Fibroblast of lung (primary cell): ENCODE results near the gene OR52H1.

Experiments
- EZH2 ChIP-seq: IDR thresholded peaks from 2 replicates; pipeline ENCODE4 v1.5.1; 2012; ENCODE audit warnings: low read length, control low read depth, mild to moderate bottlenecking; ENCODE audit errors: missing control alignments
- TF ChIP-seq, protein P1 (sequence below), 2 donors: IDR thresholded peaks in 1 of 2; conservative IDR thresholded peaks in 1 of 2; 1 replicate in 1 of 2; 2 replicates in 1 of 2; pipeline ENCODE4 v1.5.1; 2011 to 2012; ENCODE audit warnings: low read length in 2 of 2, control low read depth in 1 of 2, inconsistent platforms in 1 of 2, low read depth in 1 of 2, mild to moderate bottlenecking in 1 of 2

DNA sequence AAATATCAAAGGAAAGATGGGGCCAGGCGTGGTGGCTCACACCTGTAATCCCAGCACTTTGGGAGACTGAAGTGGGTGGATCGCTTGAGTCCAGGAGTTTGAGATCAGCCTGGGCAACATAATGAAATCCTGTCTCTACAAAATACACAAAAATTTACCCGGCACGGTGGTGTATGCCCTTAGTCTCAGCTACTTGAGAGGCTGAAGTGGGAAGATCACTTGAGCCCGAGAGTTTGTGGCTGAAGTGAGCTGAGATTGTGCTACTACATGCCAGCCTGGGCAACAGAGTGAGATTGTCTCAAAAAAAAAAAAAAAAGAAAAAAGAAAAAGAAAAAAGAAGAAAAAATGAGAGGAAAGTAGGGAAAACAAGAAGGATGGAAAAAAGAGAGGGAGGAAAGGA is 44.3 kb upstream of the OR52H1 start:
- TF ChIP-seq, protein P1, sequence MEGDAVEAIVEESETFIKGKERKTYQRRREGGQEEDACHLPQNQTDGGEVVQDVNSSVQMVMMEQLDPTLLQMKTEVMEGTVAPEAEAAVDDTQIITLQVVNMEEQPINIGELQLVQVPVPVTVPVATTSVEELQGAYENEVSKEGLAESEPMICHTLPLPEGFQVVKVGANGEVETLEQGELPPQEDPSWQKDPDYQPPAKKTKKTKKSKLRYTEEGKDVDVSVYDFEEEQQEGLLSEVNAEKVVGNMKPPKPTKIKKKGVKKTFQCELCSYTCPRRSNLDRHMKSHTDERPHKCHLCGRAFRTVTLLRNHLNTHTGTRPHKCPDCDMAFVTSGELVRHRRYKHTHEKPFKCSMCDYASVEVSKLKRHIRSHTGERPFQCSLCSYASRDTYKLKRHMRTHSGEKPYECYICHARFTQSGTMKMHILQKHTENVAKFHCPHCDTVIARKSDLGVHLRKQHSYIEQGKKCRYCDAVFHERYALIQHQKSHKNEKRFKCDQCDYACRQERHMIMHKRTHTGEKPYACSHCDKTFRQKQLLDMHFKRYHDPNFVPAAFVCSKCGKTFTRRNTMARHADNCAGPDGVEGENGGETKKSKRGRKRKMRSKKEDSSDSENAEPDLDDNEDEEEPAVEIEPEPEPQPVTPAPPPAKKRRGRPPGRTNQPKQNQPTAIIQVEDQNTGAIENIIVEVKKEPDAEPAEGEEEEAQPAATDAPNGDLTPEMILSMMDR (conservative IDR thresholded peaks at IDR 0.05 in 1 of 2, IDR thresholded peaks at IDR 0.05 in 1 of 2; ENCODE audit: low read depth in 1 of 2, low read length in 2 of 2) = no peak
- TF ChIP-seq EZH2 = no peak
